CD4-positive, alpha-beta T cell treated with Interleukin-4 for 1 hour (primary cell): Measurements from ENCODE around the gene PPARD.
"Not testable (repeated sequence)": the region's sequence is repeated elsewhere in the genome, so short reads cannot be mapped to it uniquely, and the experiment has no call there.

Experiments
- DNase-seq, 2 donors: peaks; one replicate each; pipeline ENCODE4 v3.0.0-alpha.2; 2020 to 2022

Gene PPARD

GRCh38 chr6:35342258-35343091 is at the start of gene PPARD:
TSS of gene PPARD (plus strand) at chr6:35342558. CDS start at chr6:35411088, 68,530 bp downstream.
- peak; percentile 96 to 97 for DNase-seq

- DNase-seq = no peak
These were observed 48.7 kb upstream of the PPARD start for GRCh38 chr6:35293681-35294080.

GRCh38 chr6:35294308-35294945 is 47.9 kb upstream of the PPARD start:
- peak; percentile 66 to 68 for DNase-seq

GRCh38 chr6:35295036-35295435 is 47.3 kb upstream of the PPARD start:
- no peak for DNase-seq

- no peak for DNase-seq
These were observed 46.6 kb upstream of the PPARD start for GRCh38 chr6:35295521-35296315.

DNA sequence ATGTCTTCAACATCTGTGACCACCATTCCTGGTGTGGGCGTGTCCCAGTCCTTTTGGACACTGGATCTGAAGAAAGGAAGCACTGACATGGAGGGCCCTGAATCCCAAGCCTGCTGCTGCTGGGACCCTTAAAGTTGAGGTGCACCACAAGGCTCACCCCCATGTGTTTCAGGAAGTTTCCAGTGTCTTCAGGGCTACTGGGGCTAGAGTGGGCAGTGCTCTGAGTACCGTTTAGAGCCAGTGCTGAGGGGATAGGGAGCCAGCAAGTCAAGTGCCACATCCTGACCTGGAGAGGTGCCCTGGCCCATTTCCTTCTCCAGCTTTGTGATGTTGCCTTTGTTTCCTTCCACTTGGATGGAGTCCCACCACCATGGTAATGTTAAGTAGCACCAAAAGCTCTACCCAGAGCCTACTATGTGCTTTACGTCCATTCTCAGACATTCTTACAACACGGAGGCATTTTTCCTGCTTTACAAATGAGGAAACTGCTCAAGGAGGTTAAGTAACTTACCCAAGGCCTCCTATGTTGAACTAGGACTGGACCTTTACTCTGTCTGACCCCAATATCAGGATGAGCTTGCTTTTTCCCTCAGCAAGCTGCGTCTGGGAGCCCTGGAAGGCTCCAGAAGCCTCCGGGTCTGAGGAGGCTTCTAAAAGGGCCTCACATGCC is 45.3 kb upstream of the PPARD start:
- DNase-seq = no peak

GRCh38 chr6:35297601-35298481 is 44.5 kb upstream of the PPARD start, which contains the start of gene DEF6:
TSS of gene DEF6 (plus strand) at chr6:35297818. CDS start at chr6:35297857, 39 bp downstream.
- peak; percentile 91 for DNase-seq

DNA sequence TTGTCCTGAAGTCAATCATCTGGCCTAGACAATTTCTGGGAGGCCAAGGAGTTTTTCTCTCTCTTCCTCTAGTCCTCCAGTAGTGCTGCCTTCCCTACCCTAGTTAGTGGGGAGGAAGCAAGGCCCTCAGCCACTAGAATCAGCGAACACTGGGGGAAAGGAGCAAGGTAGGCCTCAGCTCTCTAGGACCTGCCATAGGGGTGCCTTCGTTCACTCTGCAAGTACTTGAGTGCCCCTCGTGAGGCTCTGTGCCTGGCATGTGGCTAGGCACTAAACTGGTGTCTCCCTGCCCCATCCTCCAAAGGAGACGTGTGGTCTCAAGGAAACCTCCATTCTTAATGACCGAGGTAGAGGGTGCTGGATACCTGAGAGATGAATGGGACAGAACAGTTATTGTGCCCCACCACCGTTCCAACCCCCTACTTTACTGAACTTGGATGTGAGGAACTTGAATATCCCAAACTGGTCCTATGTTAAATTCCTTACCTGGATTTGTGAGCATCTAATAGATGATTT is 43.7 kb upstream of the PPARD start:
- DNase-seq = peak in 1 of 2 donors; percentile 24

- DNase-seq = peak; percentile 47 to 68
These were observed 42.7 kb upstream of the PPARD start for GRCh38 chr6:35299674-35300073.

GRCh38 chr6:35300848-35301247 is 41.5 kb upstream of the PPARD start:
- peak; percentile 45 to 68 for DNase-seq

DNA sequence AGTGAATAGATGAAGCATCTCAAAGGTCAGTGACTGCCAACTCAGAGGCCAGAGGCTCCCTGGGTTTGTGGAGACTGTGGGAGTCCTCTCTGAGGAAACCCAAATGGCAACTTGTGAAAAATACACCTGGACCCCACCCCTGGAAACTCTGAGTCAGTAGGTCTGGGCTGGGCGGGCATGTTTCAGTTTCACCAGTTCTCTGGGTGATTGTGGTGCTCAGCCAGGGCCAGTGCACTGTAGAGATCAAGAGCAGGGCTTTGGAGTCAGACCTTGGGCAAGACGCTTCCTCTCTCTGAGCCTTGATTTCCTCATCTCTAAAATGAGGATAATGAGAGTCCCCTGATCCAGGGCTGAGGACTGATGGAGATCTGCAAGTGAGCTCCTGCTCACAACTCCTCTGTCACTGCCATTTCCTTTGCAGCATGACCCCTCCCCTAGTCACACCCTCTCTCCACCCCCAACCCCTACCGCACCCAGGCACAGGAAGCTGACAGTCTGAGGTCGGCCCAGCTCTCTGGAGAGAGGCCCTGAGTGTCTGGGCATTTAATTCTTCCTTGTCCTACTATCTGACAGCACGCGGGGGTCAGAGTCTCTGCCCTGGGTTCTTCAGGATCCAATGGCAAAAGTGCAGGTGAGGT is 39.6 kb upstream of the PPARD start:
- DNase-seq = peak; percentile 86 to 89

GRCh38 chr6:35304299-35304698 is 38.1 kb upstream of the PPARD start:
- no peak for DNase-seq

DNA sequence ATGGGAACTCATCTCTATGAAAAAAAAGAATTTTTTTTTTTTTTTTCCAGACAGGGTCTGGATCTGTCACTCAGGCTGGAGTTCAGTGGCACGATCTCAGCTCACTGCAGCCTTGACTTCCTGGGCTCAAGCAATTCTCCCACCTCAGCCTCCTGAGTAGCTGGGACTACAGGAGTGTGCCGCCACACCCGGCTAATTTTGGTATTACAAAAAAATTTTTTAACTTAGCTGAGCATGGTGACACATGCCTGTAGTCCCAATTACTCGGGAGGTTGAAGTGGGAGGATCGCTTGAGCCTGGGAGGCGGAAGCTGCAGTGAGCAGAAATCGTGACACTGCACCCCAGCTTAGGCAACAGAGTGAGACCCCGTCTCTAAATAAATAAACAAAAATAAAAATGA is 37.2 kb upstream of the PPARD start:
- DNase-seq = peak in 1 of 2 donors; percentile 47

- not testable (repeated sequence) for DNase-seq
These were observed 35.2 kb upstream of the PPARD start for GRCh38 chr6:35307138-35307537.

DNA sequence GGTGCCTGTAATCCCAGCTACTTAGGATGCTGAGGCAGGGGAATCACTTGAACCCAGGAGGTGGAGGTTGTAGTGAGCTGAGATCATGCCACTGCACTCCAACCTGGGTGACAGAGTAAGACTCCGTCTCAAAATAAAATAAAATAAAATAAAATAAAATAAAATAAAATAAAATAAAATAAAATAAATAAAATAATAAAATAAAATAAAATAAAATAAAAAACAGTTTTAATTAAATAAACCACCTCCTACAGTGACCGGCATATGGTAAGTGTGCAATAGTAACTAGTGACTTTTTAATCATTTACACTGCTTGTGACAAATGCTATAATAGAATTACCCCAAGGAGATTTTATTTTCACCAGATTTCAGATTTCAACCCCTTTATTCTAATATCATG is 33.8 kb upstream of the PPARD start:
- not testable (repeated sequence) for DNase-seq

- DNase-seq = no peak
These were observed 32.6 kb upstream of the PPARD start for GRCh38 chr6:35309611-35310264.

DNA sequence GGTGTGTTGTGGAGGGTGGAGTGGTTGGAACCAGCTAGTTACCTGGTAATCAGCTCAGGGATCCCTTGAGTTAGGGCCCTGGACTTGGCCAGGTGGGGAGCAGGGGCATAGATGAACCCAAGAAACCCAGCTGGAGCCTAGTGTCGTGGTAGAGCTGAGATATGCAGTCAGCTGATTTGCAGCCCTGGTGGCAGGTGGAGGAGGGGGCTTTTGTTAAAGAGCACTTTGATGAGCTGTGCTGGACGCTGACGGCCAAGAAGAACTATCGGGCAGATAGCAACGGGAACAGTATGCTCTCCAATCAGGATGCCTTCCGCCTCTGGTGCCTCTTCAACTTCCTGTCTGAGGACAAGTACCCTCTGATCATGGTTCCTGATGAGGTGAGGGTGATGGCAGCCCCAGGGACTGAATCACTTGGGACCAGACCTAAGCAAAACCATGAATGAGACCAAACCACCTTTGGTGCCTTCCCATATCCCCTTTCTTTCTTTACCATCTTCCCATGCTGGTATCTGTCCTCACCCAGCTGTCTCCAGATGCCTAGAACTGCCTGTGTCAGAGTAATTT is 32.0 kb upstream of the PPARD start:
- peak in 1 of 2 donors; percentile 22 for DNase-seq

GRCh38 chr6:35311390-35312075 is 30.8 kb upstream of the PPARD start:
- peak; percentile 73 to 75 for DNase-seq

DNA sequence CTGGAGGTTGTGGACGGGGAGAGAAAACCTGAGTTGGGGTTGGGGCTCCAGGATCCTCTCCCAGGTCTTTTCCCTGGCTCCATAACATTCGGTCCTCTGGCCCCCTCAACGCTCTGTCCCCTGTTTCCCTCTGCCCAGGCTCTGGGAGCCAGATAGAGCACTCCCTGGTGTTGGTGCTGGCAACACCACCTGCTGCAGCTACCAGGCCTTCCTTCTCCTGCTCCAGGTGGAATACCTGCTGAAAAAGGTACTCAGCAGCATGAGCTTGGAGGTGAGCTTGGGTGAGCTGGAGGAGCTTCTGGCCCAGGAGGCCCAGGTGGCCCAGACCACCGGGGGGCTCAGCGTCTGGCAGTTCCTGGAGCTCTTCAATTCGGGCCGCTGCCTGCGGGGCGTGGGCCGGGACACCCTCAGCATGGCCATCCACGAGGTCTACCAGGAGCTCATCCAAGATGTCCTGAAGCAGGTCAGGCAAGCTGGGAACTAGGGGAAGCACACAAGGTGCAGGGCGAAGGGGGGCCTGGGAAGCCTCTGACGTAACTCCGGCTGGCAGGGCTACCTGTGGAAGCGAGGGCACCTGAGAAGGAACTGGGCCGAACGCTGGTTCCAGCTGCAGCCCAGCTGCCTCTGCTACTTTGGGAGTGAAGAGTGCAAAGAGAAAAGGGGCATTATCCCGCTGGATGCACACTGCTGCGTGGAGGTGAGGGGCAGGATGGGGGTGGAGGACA is 30.1 kb upstream of the PPARD start:
- no peak for DNase-seq
